NK-92 (cell line): ENCODE measurements around the gene GNAT3.

Experiments
- DNase-seq: peaks from one replicate; lab custom pipeline; 2025; ENCODE audit not compliant: unreplicated experiment; lab: John Stamatoyannopoulos, UW

The GNAT3 gene

GRCh38 chr7:80505900-80506500 lies 5.9 kb downstream of the GNAT3 start:
- no peak for DNase-seq

DNA sequence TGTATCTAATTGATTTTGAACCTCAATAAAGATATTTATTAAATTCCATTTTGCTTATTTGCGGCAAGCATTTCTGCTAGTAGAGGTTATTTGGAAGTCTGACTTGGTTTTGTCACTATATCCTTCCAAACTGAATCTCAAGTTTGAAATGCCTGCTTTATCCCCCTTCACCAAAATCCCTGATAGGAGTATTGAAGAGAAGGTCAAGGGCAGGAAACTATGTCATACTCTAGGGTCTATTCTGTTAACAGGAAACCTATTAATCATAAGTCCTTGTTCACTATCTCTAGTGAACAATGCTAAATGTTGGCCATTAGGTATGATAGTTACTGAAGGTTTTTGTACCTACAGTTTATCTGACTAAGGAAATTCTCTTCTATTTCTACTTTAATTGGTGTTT lies 11.5 kb downstream of the GNAT3 start:
- no peak for DNase-seq

DNA sequence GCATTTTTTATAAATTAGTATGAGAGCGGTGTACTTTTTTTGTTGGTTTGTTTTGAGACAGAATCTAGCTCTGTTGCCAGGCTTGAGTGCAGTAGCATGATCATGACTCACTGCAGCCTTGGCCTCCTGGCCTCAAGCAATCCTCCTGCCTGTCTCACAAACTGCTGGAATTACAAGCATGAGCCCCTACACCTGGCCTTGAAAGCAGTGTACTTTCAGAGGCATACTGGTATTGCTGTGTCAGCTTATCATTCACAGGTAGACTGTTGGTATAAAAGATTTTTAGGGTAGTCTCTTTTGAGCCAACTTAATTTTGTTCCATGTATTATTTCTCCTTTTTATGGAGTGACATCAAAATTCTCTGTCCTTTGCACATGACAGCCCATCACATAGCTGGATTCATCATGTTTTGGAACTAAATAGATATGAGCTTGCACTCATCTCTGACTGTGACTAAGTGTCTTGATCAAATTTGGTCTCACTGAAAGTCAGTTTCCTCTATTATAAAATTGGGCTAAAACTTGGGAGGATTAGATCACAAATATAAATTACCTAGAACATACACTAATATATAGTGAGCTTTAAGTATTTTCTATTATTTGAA lies 12.4 kb downstream of the GNAT3 start:
- DNase-seq, result no peak

GRCh38 chr7:80498481-80499349 lies 13.1 kb downstream of the GNAT3 start:
- no peak for DNase-seq

DNA sequence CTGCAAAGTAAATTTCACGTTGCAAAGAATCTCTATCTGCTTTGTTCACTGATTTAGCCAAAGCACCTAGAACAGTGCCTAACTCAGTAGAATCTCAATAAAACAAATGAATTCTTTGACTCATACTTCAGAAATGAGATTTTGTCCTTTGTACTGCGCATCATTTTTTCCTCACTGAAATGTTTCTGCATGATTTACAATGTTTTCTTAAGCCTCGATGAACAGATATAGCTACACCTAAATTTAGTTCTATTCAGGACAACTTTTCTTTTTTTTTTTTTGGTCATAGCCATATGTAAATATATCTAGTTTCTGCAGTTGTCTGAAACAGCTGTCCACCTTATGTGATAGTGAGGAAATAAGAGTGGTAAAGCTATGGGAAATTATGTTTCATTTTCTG lies 15.3 kb downstream of the GNAT3 start:
- no peak for DNase-seq

- DNase-seq, result no peak
Observed at GRCh38 chr7:80493121-80493849, 18.6 kb downstream of the GNAT3 start.

- DNase-seq, result no peak
Observed at GRCh38 chr7:80491462-80491861, 20.4 kb downstream of the GNAT3 start.

DNA sequence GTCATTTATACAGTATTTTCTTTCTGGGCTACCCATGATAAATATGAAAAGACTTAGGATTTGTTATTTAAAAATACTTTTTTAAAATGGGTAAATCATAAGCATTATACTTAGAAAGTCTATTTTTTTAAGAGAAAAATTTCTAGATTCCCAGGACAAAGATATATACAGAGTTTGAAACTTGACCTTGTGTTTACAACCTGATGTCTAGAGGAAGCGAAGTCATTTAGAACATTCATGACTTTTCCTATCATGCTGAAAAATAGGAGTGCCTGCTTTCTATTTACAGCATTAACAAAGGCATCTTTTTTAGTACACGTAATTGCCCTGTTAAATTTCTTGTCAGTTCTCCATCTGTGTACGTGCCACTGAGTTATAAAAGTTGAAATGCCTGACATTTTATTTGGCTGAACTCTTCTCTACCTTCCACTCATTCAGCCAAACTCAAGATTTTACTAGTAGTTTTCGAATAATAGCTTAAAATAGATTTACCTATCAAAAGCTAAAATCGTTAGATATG lies 23.0 kb downstream of the GNAT3 start:
- no peak for DNase-seq

DNA sequence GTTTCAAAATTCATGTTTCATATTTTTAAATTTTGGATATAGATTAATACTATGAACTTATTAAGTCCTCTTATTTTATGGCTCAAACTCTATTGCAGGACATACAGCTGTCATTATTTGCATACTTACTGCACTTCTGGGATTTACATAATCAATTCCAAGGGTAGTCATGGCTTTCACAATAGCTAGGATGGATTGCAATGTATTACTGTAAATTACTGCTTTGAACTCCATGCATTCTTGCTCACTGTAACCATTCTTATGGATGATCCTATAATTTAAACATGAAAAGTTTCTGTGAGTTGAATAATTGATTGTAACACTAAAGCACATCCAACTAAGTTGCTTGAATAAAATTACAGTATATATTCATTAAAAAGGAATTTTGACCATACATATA lies 23.5 kb downstream of the GNAT3 start:
- no peak for DNase-seq

GRCh38 chr7:80485721-80486120 lies 26.1 kb downstream of the GNAT3 start:
- no peak for DNase-seq

- DNase-seq, result no peak
Observed at GRCh38 chr7:80482950-80483349, 28.9 kb downstream of the GNAT3 start.

DNA sequence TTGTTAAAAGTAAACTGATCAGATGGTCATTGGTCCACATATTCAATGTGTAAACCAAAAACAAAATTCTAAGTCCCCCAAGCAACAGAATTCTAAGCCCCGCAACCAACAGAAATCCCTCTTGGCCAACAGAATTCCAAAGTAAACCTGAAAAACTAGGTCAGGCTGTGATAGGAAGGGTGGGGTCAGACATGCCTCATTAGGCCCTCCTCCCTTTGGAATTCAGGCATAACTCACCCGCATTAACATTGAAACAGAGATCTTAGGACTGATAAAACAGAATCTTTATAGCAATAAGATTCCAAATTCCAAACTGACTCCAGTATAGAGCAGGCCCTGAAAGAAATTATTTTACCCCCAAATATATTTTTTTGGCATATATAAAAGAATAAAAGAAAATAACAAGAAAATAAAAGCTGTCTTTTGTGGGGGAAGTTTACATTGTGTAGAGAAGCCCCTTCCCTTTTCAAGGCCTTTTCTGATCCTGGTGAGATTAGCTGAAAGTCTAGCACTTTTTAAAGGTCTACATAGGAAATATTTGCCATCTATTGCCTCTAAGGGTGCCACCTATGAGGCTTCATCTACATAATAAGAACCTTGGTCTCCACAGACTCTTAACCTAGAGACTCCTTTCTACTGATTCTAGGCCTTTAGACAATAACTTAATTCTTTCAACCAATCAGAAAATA lies 30.5 kb downstream of the GNAT3 start:
- no peak for DNase-seq

DNA sequence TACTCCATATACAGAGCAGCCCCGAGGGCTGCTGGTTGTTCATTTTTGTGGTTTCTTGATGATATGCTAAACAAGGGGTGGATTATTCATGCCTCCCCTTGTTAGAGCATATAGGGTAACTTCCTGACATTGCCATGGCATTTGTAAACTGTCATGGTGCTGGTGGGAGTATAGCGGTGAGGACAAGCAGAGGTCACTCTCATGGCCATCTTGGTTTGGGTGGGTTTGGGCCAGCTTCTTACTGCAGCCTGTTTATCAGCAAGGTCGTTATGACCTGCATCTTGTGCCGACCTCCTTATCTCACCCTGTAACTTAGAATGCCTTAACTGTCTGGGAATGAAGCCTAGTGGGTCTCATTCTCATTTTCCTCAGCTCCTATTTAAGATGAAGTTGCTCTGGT lies 31.3 kb downstream of the GNAT3 start:
- DNase-seq, result no peak

- no peak for DNase-seq
Observed at GRCh38 chr7:80478683-80479082, 33.2 kb downstream of the GNAT3 start.

DNA sequence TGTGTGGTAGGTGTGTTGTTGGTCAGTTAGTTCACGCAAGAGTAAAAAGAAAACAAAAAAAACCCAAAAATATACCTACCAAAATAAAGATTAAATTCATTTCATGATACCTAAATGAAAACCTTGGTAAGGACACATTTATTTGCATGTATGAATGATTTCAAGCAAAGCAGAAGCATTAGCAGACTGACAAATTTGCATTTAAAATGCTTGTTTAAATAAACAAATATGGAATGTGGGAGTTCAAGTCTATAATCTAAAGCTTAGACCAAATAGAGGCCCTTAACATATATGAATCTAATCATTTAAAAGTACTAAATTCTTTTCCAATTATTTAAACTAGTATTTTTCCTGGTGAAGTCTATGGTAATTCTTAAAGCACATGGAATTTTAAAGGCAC lies 35.8 kb downstream of the GNAT3 start:
- no peak for DNase-seq

DNA sequence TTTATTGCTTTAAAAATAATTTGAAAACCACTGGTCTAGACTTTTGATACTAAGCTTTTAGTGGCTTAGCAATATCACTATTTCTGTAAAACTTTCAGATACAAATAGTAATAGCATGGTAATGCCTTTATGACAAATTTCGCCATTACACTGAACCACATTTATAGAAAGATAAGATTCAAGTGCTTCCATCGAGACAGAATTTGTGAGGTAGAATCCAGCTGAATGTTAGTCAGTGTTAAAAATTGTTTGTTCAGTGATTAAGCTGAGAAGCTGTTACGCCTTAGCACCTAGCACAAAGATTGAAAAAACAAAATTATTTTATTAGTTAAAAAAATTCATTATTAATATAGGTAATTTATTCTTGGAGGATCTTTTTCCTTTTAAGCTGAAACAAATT lies 36.5 kb downstream of the GNAT3 start:
- DNase-seq, result no peak

- no peak for DNase-seq
Observed at GRCh38 chr7:80473751-80474150, 38.1 kb downstream of the GNAT3 start.

DNA sequence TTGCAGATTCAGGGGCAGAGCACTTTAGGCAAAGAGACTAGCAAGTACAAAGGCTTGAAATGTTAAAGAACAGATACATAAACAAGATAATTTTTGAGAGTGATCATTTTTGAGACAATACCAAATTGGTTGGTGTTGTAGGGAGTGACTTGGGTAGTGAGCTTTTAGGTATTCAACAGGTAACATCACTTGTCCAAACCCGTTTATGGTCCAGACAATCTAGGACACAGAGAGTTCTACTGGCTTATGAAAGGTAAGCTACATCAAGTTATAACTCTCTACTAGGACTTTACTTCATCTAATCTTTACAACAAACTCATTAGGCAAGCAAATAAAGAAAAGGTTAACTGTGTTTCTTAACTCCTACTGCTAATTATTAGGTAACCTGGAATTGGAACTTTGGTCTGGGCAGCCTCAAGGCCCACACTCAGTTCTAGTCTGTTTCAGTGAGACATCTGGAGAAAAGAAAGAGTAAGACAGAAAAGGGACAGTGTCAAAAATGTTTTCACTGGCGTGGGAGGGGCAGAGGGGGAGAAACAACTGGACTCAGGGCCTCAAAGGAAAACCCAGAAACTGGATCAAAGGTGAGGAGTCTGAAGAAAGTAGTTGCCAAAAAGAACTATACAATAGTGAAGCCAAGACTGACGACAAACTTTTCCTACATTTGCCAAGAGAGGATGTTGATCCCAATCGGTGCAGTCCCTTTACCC lies 39.2 kb downstream of the GNAT3 start:
- no peak for DNase-seq

GRCh38 chr7:80468931-80469714 lies 42.7 kb downstream of the GNAT3 start:
- DNase-seq, result no peak
